ENCODE results near the gene OVCH1.

DNA sequence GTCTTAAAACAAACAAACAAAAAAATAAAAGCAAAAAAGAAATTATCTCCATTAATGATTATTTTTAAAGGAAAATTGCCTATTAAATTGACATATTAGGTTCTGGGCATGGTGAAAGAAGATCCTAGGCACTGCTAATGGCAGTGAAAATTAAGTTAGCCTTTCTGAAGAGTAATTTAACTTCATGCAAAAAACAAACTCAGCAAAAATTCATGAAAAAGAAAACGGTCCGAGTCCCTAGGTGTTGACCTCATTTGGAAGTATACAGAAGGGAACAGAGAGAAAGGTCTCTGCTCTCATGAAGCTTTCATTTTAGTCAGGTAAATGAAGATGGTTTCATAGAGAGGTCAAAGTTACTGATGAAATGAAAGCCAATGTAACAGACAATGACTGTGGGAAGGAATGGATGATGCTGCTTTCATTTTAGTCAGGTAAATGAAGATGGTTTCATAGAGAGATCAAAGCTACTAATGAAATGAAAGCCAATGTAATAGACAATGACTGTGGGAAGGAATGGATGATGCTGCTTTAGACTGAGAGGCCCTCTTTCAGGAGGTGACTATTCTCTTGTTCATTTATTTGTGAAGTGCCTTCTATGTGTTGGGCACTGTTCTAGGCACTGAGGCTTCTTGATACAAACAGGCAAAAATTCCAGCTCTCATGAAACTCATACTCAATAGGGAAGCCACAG lies 50.1 kb downstream of the OVCH1 start:
- TF ChIP-seq, protein P1, sequence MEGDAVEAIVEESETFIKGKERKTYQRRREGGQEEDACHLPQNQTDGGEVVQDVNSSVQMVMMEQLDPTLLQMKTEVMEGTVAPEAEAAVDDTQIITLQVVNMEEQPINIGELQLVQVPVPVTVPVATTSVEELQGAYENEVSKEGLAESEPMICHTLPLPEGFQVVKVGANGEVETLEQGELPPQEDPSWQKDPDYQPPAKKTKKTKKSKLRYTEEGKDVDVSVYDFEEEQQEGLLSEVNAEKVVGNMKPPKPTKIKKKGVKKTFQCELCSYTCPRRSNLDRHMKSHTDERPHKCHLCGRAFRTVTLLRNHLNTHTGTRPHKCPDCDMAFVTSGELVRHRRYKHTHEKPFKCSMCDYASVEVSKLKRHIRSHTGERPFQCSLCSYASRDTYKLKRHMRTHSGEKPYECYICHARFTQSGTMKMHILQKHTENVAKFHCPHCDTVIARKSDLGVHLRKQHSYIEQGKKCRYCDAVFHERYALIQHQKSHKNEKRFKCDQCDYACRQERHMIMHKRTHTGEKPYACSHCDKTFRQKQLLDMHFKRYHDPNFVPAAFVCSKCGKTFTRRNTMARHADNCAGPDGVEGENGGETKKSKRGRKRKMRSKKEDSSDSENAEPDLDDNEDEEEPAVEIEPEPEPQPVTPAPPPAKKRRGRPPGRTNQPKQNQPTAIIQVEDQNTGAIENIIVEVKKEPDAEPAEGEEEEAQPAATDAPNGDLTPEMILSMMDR (IDR thresholded peaks at IDR 0.05; ENCODE audit: insufficient read depth, low read length), result no peak
- TF ChIP-seq, protein P2, sequence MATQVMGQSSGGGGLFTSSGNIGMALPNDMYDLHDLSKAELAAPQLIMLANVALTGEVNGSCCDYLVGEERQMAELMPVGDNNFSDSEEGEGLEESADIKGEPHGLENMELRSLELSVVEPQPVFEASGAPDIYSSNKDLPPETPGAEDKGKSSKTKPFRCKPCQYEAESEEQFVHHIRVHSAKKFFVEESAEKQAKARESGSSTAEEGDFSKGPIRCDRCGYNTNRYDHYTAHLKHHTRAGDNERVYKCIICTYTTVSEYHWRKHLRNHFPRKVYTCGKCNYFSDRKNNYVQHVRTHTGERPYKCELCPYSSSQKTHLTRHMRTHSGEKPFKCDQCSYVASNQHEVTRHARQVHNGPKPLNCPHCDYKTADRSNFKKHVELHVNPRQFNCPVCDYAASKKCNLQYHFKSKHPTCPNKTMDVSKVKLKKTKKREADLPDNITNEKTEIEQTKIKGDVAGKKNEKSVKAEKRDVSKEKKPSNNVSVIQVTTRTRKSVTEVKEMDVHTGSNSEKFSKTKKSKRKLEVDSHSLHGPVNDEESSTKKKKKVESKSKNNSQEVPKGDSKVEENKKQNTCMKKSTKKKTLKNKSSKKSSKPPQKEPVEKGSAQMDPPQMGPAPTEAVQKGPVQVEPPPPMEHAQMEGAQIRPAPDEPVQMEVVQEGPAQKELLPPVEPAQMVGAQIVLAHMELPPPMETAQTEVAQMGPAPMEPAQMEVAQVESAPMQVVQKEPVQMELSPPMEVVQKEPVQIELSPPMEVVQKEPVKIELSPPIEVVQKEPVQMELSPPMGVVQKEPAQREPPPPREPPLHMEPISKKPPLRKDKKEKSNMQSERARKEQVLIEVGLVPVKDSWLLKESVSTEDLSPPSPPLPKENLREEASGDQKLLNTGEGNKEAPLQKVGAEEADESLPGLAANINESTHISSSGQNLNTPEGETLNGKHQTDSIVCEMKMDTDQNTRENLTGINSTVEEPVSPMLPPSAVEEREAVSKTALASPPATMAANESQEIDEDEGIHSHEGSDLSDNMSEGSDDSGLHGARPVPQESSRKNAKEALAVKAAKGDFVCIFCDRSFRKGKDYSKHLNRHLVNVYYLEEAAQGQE (IDR thresholded peaks at IDR 0.05; ENCODE audit: insufficient replicate concordance, low read depth), result no peak

All from HL-60 (cell line).